GM20431 (cell line): ENCODE data around the gene TTLL7.

Source experiments
- in situ Hi-C: fragments of 300-500 bp; cut with MseI, MboI; formaldehyde crosslinking; loops from one replicate; pipeline ENCODE4 v1.15.0; 2020; ENCODE audit warnings: low sequenced_read_pairs; ENCODE audit not compliant: unreplicated experiment

The TTLL7 gene

DNA sequence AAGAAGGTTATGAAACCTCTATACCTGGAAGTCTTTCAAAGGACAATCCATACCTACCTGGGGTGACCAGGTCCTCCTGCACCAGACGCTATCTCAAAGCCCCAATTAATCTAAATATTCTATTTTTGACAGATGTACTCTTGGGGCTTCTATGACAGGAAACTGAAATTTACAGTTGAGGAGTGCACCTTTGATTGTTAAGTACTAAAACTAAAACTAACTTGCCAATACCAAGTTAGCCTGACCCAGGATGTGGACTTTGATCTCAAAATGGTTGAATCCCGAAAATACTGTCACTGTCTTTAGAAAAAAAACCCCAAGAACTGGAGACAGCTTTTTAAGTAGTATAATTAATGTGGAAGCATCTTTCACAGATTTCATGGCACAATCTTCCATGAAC, 162.4 kb downstream of the TTLL7 start:
- in situ Hi-C loops: no loop called here

DNA sequence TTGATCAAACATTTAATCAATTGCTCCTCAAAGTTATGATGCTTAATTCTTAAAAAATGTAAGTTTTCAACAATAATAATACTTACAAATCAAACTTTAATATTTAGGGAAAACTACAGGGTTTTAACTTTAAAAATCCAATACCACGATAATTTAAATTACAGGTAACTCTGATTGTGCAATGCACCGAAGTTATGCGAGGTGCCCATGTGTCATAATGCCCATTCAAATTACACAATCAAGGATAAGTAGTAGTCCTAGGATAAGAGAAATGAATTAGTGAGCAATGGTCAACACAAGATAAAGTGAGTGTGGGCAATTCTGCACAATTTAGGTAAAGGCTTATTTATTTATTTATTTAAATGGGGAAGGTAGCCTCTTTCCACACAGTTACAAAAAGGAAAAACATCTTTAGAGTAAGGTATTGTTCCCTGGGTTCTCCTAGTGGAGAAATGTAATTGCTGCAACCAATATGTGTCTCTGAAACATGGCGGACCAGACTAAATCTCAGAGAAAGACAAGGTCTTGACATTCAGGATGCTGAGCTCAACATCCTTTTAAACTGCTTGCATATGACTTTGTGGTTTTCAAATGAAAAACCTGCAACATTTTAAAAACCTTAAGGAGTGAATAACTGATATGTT, 164.2 kb downstream of the TTLL7 start:
- in situ Hi-C loops: no loop called here

DNA sequence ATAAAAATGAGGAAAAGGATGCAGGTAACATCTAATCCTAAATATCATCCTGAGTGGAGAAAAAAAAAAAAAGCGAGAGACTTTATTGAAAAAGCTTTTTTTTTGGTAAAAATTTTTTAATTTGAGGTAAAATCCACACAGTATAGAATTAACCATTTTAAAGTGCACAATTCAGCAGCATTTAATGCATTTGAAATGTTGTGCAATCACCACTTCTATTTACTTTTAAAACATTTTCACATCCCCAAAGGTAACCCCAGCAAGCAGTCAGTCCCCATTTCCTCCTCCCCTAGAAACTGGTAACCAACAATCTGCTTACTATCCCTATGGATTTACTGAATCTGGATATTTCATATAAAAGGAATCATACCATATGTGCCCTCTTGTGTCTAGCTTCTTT, 166.7 kb downstream of the TTLL7 start:
- in situ Hi-C loops: no loop called here

DNA sequence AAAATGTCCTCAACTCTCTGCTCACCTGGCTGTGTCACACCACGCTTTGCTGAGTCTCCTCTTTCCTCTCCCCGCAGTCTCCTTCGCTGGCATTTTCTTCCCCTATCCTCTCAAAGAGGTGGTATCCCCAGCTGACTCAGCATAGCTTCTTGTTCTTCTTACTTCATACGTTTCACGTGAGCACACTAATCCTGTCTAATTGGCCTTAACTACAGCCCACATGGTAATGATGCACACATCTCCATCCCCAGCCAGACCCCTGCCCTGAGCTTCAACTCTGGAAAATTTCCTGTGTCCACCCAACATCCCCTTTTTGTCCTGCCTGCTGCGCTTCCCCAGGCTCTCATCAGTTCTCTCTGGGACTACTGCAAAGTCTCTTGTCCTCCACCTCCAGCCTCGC, 169.8 kb downstream of the TTLL7 start:
- in situ Hi-C loops: no loop called here

DNA sequence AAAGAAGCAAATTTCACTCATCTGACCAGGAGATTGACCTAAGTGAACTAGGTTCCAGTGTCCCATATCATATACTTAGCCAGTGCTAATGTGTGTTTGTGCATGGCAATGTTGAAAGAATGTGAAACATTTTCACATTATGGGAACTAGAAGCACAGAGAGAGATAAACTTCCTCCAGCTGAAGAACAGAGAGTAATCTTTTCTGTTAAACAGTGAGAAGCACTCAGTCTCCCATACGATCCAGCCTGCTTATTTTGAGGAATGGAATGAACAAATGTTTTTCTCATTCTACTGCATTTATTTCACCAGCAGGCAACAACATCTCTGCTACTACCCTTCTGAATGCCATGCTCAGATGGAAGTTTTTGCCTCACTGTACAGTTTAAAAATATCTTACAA, 170.5 kb downstream of the TTLL7 start:
- in situ Hi-C loops: no loop called here

DNA sequence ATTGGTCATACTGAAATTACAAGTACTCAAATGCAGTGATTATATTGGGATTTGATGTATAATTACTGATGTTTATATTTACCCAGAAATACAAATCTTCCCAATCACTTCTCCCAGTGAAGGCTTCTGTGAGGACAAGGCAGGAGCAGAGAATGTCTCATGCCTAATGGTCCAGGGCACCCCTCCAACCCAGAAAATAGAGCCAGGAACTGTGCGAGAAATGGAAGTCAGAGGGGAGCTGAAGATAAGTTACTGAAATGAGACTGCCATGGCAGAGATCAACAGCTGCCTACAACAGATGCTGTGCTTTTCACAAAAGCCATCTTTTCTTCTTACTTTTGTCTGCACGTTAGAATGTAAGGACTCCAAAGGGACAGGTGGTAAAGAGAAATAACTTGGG, 171.2 kb downstream of the TTLL7 start:
- in situ Hi-C loops: no loop called here

DNA sequence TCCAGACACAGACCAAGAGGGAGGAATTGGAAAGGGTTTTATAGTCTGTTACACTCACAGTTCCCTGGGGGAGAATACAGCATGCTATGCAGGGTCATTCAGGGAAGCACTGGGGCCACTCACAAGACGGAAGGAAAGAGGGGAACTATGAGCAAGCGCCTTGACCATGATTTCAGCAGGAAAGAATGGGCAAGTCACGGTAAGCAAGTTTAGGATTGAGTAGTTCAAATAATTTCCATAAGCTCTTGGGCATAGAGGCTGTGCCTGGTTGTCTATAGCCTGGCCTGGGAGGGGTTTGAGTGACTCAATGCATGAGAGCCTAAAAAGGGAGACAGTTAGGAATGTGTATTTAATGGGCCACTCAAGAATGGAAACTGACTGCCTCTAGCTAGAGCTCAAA, 176.7 kb downstream of the TTLL7 start:
- in situ Hi-C loops: no loop called here

DNA sequence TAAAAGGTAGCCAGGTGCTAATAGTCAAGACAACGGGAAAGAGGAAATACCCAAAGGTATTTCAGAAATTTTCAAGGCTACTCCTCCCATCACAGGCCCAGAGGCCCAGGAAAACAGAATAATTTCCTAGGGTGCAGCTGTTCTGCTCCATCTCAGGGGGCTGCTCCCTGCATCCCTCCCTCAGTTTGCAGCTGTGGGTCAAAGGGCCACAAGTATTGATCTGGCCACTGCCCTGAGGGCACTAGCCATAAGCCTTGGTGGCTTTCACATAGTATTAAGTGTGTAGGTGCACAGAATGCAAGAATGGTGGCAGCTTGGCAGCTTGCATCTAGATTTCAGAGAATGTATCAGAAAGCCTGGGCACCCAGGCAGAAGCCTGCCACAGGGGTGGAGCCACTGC, 179.5 kb downstream of the TTLL7 start:
- in situ Hi-C loops: no loop called here

DNA sequence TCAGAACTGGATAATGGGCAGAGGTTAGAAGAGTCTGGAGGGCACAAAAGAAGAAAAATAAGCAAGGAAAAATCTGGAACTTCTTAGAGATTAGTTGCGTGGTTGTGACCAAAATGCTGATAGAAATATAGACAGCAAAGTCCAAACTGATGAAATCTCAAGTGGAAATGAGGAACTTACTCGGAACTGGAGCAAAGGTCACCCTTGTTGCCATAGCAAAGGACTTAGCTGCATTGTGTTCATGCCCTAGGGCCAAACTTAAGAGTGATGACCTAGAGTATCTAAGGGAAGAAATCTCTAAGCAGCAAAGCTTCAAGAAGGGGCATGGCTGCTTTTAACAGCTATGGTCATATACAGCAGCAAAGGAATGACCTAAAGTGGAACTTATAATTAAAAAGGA, 180.0 kb downstream of the TTLL7 start:
- in situ Hi-C loops: no loop called here

DNA sequence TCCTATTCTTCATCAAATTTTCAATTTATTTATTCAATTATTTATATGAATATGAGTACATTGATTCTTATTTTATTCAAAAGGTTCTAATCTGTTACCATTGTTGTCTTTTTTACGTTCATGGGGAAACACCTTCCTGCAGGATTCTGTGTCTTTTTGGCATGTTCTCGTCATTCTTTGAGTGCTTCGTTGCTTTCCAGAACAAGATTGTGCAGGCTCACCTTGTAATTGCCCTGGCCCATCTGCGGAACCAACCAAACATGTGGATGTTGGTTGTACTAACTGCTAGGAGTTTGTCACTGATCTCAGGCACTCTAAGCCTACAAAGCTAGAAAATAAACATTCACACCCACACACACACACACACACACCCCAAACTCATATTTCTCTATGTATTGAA, 182.1 kb downstream of the TTLL7 start:
- in situ Hi-C loops: no loop called here

DNA sequence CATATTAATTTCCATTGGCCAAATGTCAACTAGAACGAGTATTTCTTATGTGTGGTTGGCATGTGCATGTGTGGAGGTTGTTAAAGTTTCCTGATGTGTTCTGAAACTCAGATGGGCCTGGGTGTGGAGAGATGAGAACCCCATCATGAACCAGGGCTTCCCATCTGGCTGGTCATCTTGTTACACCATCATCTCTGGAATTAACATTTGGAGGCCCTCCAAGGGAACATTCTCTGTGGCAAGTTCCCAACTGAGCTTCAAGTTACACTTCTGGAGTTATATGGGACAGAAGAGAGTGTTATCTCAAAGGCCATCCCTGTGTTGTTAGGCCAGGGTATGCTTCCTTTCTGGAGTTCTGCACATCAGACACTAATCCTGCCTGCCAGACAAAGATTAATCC, 183.6 kb downstream of the TTLL7 start:
- in situ Hi-C loops: no loop called here
